ENCODE measurements around the gene ACMSD. TPM values are rescaled to one million over a fixed set of nuclear protein-coding genes. Genes with fewer than 3 reads are reported as not detected.

The ACMSD gene
- total and polyA plus RNA-seq, 9 of the 15 experiments (the other 6 are each of a cell fraction or from before 2014, with no cell fraction given) = not detected

- Histone ChIP-seq H3K27ac (ENCODE audit: extremely low read depth, low read depth, low read length) (no peak overlapping the region), H3K36me3 (ENCODE audit: control insufficient read depth, insufficient read depth, low read length) (no peaks in the 10 kb centered on the region), H3K9me1 (ENCODE audit: control insufficient read depth, insufficient read depth, low read length) (no peaks in the 10 kb centered on the region), H3K4me2 (ENCODE audit: insufficient read depth, low read length) (no peak overlapping the region), H3K4me1 (replicated peaks in 1 of 2; ENCODE audit: control insufficient read depth in 2 of 2, insufficient read depth in 2 of 2, low read length in 2 of 2) (no peaks in the 10 kb centered on the region), H2AFZ (ENCODE audit: low read depth, low read length) (no peak overlapping the region), H3K27me3 (ENCODE audit: control insufficient read depth in 2 of 2, insufficient read depth in 2 of 2, low read length in 2 of 2) (no peaks in the 10 kb centered on the region), H3K9me3 (replicated peaks; ENCODE audit: control insufficient read depth, insufficient read depth, low read depth, low read length) (no peaks in the 10 kb centered on the region), H3K9ac (ENCODE audit: insufficient read depth in 1 of 2, low read depth in 2 of 2, low read length in 2 of 2) (no peak overlapping the region), H4K20me1 (replicated peaks; ENCODE audit: control insufficient read depth, insufficient read depth, low read length) (no peaks in the 10 kb centered on the region), H3K79me2 (ENCODE audit: control insufficient read depth, insufficient read depth, low read length) (no peaks in the 10 kb centered on the region), H3K4me3 (no peak overlapping the region)
- FAIRE-seq (no peak), DNase-seq (ENCODE audit: extremely low read depth in 1 of 4, low spot score in 3 of 4) (no peak), ATAC-seq (no peak)
- 0% methylated on average over 1 of the region's 1 CpG for WGBS (ENCODE audit: insufficient coverage, low coverage, missing lambda C conversion rate)
- intact Hi-C loops (cut with micrococcal nuclease) (no loop called here), in situ Hi-C loops (cut with MboI) (no loop called here)
- POLR2A ChIA-PET = no interaction called here
- no peak for TF ChIP-seq HEY1 (CRISPR knock-in tag; IDR thresholded peaks at IDR 0.05; ENCODE audit: borderline replicate concordance)
- TF ChIP-seq ZSCAN29 (IDR thresholded peaks at IDR 0.05) = no peak
- no peak for TF ChIP-seq TSC22D4 (tag; IDR thresholded peaks at IDR 0.05)
- TF ChIP-seq ZBTB1 (CRISPR knock-in tag; IDR thresholded peaks at IDR 0.05; ENCODE audit: borderline replicate concordance, low read depth) = no peak
- TF ChIP-seq SIX5 (IDR thresholded peaks at IDR 0.05; ENCODE audit: borderline replicate concordance in 1 of 2, insufficient read depth in 1 of 2, low read depth in 1 of 2, low read length in 2 of 2) = no peak
- TF ChIP-seq GABPB2 (CRISPR knock-in tag; conservative IDR thresholded peaks at IDR 0.05) = no peak
- TF ChIP-seq ZNF668 (CRISPR knock-in tag; IDR thresholded peaks at IDR 0.05) = no peak
- TF ChIP-seq NKRF (IDR thresholded peaks at IDR 0.05; ENCODE audit: borderline replicate concordance) = no peak
- no peak for TF ChIP-seq MYBL2 (IDR thresholded peaks at IDR 0.05; ENCODE audit: low read depth)
- no peak for TF ChIP-seq MYBL2 (CRISPR knock-in tag; IDR thresholded peaks at IDR 0.05; ENCODE audit: borderline replicate concordance)
- no peak for TF ChIP-seq PBX2 (CRISPR knock-in tag; IDR thresholded peaks at IDR 0.05; ENCODE audit: low read depth)
- no peak for TF ChIP-seq PBX2 (tag; conservative IDR thresholded peaks at IDR 0.05; ENCODE audit: low read depth)
- no peak for TF ChIP-seq THRB (CRISPR knock-in tag; conservative IDR thresholded peaks at IDR 0.05)
- no peak for TF ChIP-seq CXXC5 (CRISPR knock-in tag; IDR thresholded peaks at IDR 0.05)
- no peak for TF ChIP-seq HNRNPUL1 (IDR thresholded peaks at IDR 0.05; ENCODE audit: low read length)
- CTCF ChIA-PET (ENCODE audit: low intra/inter-chr PET ratio) = no interaction called here
- no TSS peak for BruUV-seq (replicated peaks)
These were observed 36.9 kb downstream of the ACMSD start for GRCh38 chr2:134875309-134875708.
